GM12878 (cell line): ENCODE results near the gene MNAT1.

Experiments used
- POLR2A ChIP-seq: IDR thresholded peaks from 2 replicates; pipeline ENCODE4 v1.6.1; 2011; ENCODE audit warnings: low read depth, mild to moderate bottlenecking, low read length
- ZNF622 ChIP-seq: fragments of 450-650 bp; IDR thresholded peaks from 2 replicates; pipeline ENCODE4 v1.6.1; 2017; ENCODE audit warnings: mild to moderate bottlenecking, inconsistent platforms
- TF ChIP-seq, protein P1 (sequence below), 3 experiments: IDR thresholded peaks in 2 of 3; conservative IDR thresholded peaks in 1 of 3; 2 replicates each; pipeline ENCODE4 v1.5.1; 2011; ENCODE audit warnings: low read depth in 3 of 3, low read length in 3 of 3, mild to moderate bottlenecking in 3 of 3, control low read depth in 2 of 3, moderate library complexity in 2 of 3, inconsistent platforms in 1 of 3, mixed read lengths in 1 of 3; ENCODE audit not compliant: control insufficient read depth in 2 of 3, insufficient read depth in 1 of 3; ENCODE audit errors: extremely low read depth in 1 of 3

DNA sequence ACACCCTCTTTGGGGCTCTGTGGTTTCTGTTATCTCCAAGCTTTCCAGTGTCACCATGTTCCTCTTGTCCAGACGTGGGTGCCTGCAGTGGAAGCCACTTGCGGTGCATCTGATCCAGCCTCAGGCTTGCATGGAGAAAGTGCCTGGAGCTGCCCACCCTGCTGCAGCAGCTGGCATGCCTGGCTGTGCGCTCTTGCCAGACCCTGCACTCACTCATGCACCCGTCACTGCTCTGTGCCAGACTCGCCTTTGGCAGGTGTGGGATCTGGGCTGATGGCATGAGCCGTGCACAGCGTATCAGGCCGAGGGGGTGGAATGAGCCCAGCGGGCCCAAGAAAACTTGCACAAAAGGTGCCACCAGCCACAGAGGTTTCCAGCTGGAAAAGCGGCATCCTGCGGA lies 105.1 kb downstream of the MNAT1 start:
- no peak for TF ChIP-seq ZNF622
- TF ChIP-seq, protein P1, sequence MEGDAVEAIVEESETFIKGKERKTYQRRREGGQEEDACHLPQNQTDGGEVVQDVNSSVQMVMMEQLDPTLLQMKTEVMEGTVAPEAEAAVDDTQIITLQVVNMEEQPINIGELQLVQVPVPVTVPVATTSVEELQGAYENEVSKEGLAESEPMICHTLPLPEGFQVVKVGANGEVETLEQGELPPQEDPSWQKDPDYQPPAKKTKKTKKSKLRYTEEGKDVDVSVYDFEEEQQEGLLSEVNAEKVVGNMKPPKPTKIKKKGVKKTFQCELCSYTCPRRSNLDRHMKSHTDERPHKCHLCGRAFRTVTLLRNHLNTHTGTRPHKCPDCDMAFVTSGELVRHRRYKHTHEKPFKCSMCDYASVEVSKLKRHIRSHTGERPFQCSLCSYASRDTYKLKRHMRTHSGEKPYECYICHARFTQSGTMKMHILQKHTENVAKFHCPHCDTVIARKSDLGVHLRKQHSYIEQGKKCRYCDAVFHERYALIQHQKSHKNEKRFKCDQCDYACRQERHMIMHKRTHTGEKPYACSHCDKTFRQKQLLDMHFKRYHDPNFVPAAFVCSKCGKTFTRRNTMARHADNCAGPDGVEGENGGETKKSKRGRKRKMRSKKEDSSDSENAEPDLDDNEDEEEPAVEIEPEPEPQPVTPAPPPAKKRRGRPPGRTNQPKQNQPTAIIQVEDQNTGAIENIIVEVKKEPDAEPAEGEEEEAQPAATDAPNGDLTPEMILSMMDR (IDR thresholded peaks at IDR 0.05 in 2 of 3, conservative IDR thresholded peaks at IDR 0.05 in 1 of 3; ENCODE audit: control insufficient read depth in 2 of 3, extremely low read depth in 1 of 3, insufficient read depth in 1 of 3, low read depth in 3 of 3, low read length in 3 of 3) = no peak
- no peak for TF ChIP-seq POLR2A
